ENCODE measurements around the gene MTMR6.

GRCh38 chr13:25302121-25302520, 14.8 kb upstream of the MTMR6 start:
- TF ChIP-seq CTCF (conservative IDR thresholded peaks at IDR 0.05) (no peak), ZFX (IDR thresholded peaks at IDR 0.05) (0 out of 2 replicates have a peak, but pooled peaks have one; percentile 48)

Data from C4-2B (cell line).